ENCODE data around the gene ITGAL. TPM values are rescaled to one million over a fixed set of nuclear protein-coding genes. Genes with fewer than 3 reads are reported as not detected.
A peak's percentile ranks its signal among the peaks of the same experiment; 100 is the strongest.

The ITGAL gene
- total RNA-seq, 6 experiments from 2014 or later, result not detected

DNA sequence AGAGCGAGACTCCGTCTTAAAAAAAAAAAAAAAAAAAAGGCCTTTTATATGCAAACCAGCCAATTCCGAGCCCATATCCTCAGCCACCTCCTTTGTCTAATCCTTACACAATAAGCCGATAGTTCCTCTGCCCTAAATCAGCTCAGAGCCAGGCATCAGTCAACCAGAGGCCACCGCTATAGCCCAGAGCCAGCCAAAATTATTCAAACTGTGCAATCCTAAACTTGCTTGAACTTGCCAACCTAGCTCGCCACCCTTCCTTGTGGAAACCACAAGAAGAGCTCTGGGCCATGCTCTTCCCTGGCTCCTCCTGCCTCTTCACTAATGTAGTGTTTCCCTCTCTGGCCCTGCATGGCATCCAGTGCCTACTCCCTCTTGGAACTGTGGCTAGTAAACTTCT lies 17.7 kb downstream of the ITGAL start:
- TF ChIP-seq, protein P1, sequence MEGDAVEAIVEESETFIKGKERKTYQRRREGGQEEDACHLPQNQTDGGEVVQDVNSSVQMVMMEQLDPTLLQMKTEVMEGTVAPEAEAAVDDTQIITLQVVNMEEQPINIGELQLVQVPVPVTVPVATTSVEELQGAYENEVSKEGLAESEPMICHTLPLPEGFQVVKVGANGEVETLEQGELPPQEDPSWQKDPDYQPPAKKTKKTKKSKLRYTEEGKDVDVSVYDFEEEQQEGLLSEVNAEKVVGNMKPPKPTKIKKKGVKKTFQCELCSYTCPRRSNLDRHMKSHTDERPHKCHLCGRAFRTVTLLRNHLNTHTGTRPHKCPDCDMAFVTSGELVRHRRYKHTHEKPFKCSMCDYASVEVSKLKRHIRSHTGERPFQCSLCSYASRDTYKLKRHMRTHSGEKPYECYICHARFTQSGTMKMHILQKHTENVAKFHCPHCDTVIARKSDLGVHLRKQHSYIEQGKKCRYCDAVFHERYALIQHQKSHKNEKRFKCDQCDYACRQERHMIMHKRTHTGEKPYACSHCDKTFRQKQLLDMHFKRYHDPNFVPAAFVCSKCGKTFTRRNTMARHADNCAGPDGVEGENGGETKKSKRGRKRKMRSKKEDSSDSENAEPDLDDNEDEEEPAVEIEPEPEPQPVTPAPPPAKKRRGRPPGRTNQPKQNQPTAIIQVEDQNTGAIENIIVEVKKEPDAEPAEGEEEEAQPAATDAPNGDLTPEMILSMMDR (IDR thresholded peaks at IDR 0.05), result no peak
- Mint-ChIP-seq H3K27me3 (ENCODE audit: insufficient read depth) (peaks cover 14% of the 10 kb centered on the region), H3K27ac (no peak overlapping the region), H3K36me3 (ENCODE audit: low read depth) (no peaks in the 10 kb centered on the region), H3K9me3 (no peaks in the 10 kb centered on the region), H3K4me1 (ENCODE audit: low read depth) (peaks cover 15% of the 10 kb centered on the region), H3K4me3 (no peak overlapping the region)
- DNase-seq, result no peak

DNA sequence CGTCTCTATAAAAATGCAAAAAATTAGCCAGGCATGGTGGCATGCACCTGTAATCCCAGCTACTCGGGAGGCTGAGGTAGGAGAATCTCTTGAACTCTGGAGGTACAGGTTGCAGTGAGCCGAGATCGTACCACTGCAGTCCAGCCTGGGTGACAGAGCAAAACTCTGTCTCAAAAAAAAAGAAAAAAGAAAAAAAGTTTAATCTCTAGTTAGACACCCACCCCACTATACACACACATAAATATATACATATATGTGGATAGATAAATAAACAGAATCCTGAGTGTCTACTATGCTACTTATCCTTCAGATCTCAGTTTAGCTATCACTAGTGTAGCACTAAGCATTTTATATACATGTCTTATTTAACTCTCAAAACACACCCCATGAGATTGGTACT lies 18.7 kb downstream of the ITGAL start:
- H3K9me3 Mint-ChIP-seq, result no peaks in the 10 kb centered on the region
- H3K4me1 Mint-ChIP-seq (ENCODE audit: low read depth), result peaks cover 10% of the 10 kb centered on the region
- H3K27me3 Mint-ChIP-seq (ENCODE audit: insufficient read depth), result peaks cover 13% of the 10 kb centered on the region
- H3K4me3 Mint-ChIP-seq, result no peak overlapping the region
- TF ChIP-seq, protein P1 (IDR thresholded peaks at IDR 0.05), result no peak
- no peaks in the 10 kb centered on the region for H3K36me3 Mint-ChIP-seq (ENCODE audit: low read depth)
- H3K27ac Mint-ChIP-seq, result no peak overlapping the region
- DNase-seq, result no peak

DNA sequence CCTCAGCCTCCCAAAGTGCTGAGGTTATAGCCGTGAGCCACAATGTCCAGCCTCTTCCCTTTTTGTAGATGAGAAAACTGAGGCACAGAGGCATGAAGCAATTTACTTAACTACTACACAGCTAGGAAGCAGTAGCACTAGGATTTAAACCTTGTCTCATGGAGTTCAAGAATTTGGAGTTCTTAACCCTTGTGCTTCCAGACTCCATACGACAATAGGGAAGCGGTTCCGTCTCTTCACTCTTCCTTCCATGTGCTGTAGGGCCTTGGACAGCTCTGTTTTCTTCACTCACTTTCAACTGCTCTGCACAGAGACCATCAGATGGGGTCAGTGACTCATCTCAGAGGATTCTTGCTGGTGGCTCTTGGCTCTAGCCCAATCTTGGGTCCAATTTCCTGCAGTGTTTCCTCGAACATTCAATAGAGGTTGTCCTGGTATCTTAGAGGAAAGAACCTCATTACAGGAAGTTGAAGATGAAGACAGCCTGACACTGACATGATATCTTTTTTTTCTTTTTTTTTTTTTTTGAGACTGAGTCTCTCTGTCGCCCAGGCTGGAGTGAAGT lies 19.3 kb downstream of the ITGAL start:
- H3K9me3 Mint-ChIP-seq, result no peaks in the 10 kb centered on the region
- TF ChIP-seq, protein P1 (IDR thresholded peaks at IDR 0.05), result no peak
- DNase-seq, result peak; percentile 76
- no peak overlapping the region for H3K4me3 Mint-ChIP-seq
- peaks cover 10% of the 10 kb centered on the region for H3K4me1 Mint-ChIP-seq (ENCODE audit: low read depth)
- H3K36me3 Mint-ChIP-seq (ENCODE audit: low read depth), result no peaks in the 10 kb centered on the region
- no peak overlapping the region; the same call in 1 of the 2 replicates for H3K27ac Mint-ChIP-seq
- peaks cover 10% of the 10 kb centered on the region for H3K27me3 Mint-ChIP-seq (ENCODE audit: insufficient read depth)

DNA sequence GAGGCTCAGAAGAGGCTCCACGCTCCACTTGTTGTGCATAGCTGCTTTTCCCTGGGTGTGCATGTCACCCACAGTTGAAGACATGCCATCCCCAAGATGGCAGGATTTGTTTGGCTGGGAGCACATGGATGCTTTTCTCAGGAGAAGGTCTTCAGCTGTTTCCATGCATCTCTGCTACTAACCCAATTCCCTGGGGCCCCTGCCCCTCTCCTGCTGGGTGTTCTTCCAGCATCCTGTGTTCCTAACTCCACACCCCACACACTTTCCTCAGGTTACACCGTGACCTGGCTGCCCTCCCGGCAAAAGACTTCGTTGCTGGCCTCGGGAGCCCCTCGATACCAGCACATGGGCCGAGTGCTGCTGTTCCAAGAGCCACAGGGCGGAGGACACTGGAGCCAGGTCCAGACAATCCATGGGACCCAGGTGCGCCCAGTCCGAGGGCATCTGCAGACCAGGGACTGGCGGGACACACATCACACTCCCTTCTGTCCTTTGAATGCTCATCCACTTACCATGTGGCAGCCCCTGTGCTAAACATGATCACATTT lies 21.5 kb downstream of the ITGAL start:
- TF ChIP-seq, protein P1 (IDR thresholded peaks at IDR 0.05), result no peak
- DNase-seq, result no peak
- Mint-ChIP-seq H3K4me1 (ENCODE audit: low read depth) (peaks cover 10% of the 10 kb centered on the region), H3K9me3 (no peaks in the 10 kb centered on the region), H3K27me3 (ENCODE audit: insufficient read depth) (peaks cover 10% of the 10 kb centered on the region), H3K27ac (no peak overlapping the region), H3K36me3 (ENCODE audit: low read depth) (no peaks in the 10 kb centered on the region), H3K4me3 (no peak overlapping the region)

DNA sequence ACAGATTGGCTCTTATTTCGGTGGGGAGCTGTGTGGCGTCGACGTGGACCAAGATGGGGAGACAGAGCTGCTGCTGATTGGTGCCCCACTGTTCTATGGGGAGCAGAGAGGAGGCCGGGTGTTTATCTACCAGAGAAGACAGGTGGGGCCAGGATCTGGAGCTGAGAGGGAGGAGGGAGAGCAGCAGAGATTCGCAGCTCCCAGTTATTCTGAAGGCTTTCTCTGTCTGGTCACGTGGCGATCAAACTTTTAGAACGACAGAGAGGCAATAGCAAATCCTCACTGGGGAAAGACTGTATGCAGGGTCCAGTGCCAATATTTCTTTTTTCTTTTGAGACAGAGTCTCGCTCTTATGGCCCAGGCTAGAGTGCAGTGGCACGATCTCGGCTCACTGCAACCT lies 22.2 kb downstream of the ITGAL start:
- Mint-ChIP-seq H3K36me3 (ENCODE audit: low read depth) (no peaks in the 10 kb centered on the region), H3K9me3 (no peaks in the 10 kb centered on the region), H3K4me3 (no peak overlapping the region), H3K27ac (no peak overlapping the region), H3K4me1 (ENCODE audit: low read depth) (peaks cover 10% of the 10 kb centered on the region), H3K27me3 (ENCODE audit: insufficient read depth) (peaks cover 10% of the 10 kb centered on the region)
- DNase-seq, result no peak
- TF ChIP-seq, protein P1 (IDR thresholded peaks at IDR 0.05), result no peak
